IMR-90 (cell line): ENCODE data around the gene EFNA5. TPM values are rescaled to one million over a fixed set of nuclear protein-coding genes. Genes with fewer than 3 reads are reported as not detected.
A peak's percentile ranks its signal among the peaks of the same experiment; 100 is the strongest.

Experiments used
- ATAC-seq: fragments of 200-7000 bp; cut with Tn5 transposase; 2 replicates; pipeline ENCODE4 v1.9.1; 2020; ENCODE audit warnings: low read depth, mild to moderate bottlenecking, moderate library complexity
- BruUV-seq: library from RNA; stranded (reverse); fragments of 400-500 nt; replicated peaks from 2 replicates; lab custom pipeline; 2021; lab: Mats Ljungman, UMichigan
- CTCF ChIA-PET: fragments of 300-600 bp; formaldehyde crosslinking; extraction: SDS; loops from one replicate; lab custom pipeline; 2021; ENCODE audit warnings: antibody characterized with exemption; lab: Yijun Ruan, JAX
- POLR2A ChIA-PET: fragments of 300-600 bp; sonication (Branson Sonifier 250); formaldehyde crosslinking; loops from one replicate; lab custom pipeline; 2022; ENCODE audit warnings: antibody characterized with exemption; ENCODE audit not compliant: unreplicated experiment; lab: Charles Lee
- DNase-seq: peaks from one replicate; pipeline ENCODE4 v3.0.0; 2013
- H2AFZ ChIP-seq: replicated peaks from 2 replicates; pipeline ENCODE3; 2013; ENCODE audit warnings: low read length, mild to moderate bottlenecking; ENCODE audit not compliant: poor library complexity
- H2AK5ac ChIP-seq: 2 replicates; pipeline ENCODE4 v1.6.1; 2013; ENCODE audit warnings: low read depth, low read length, inconsistent platforms
- H2AK9ac ChIP-seq: replicated peaks from 2 replicates; pipeline ENCODE3; 2013; ENCODE audit warnings: mild to moderate bottlenecking, low read depth, low read length, moderate library complexity; ENCODE audit not compliant: poor library complexity
- H2BK120ac ChIP-seq: 2 replicates; pipeline ENCODE4 v1.6.1; 2013; ENCODE audit warnings: low read depth, low read length, inconsistent platforms
- H2BK15ac ChIP-seq: 3 replicates; pipeline ENCODE4 v1.6.1; 2013; ENCODE audit warnings: low read depth, low read length, inconsistent platforms
- H2BK20ac ChIP-seq: 2 replicates; pipeline ENCODE4 v1.6.1; 2013; ENCODE audit warnings: low read depth, mild to moderate bottlenecking, inconsistent platforms, low read length, moderate library complexity
- H2BK5ac ChIP-seq: 2 replicates; pipeline ENCODE4 v1.6.1; 2013; ENCODE audit warnings: mild to moderate bottlenecking, low read depth, low read length, inconsistent platforms; ENCODE audit not compliant: poor library complexity, severe bottlenecking
- H3K14ac ChIP-seq: replicated peaks from 2 replicates; pipeline ENCODE4 v1.6.1; 2013; ENCODE audit warnings: low read depth, low read length, inconsistent platforms
- H3K18ac ChIP-seq: 2 replicates; pipeline ENCODE4 v1.6.1; 2013; ENCODE audit warnings: low read depth, low read length, control low read depth
- H3K23ac ChIP-seq: 2 replicates; pipeline ENCODE4 v1.6.1; 2013; ENCODE audit warnings: low read depth, low read length, inconsistent platforms
- H3K27ac ChIP-seq: 2 replicates; pipeline ENCODE4 v1.5.1; 2013; ENCODE audit warnings: mild to moderate bottlenecking, control low read depth, low read length; ENCODE audit not compliant: insufficient read depth
- H3K27me3 ChIP-seq: 2 replicates; pipeline ENCODE4 v1.6.1; 2013; ENCODE audit warnings: low read length; ENCODE audit not compliant: control insufficient read depth, insufficient read depth
- H3K36me3 ChIP-seq: 2 replicates; pipeline ENCODE4 v1.6.1; 2013; ENCODE audit warnings: low read length, mixed read lengths; ENCODE audit not compliant: control insufficient read depth, insufficient read depth
- H3K4ac ChIP-seq: 2 replicates; pipeline ENCODE4 v1.6.1; 2013; ENCODE audit warnings: low read depth, low read length, inconsistent platforms
- H3K4me1 ChIP-seq: 2 replicates; pipeline ENCODE4 v1.6.1; 2013; ENCODE audit warnings: low read length, mixed read lengths; ENCODE audit not compliant: control insufficient read depth, insufficient read depth
- H3K4me2 ChIP-seq: 2 replicates; pipeline ENCODE4 v1.6.1; 2013; ENCODE audit warnings: low read depth, mild to moderate bottlenecking, control low read depth, low read length, moderate library complexity
- H3K4me3 ChIP-seq: 2 replicates; pipeline ENCODE4 v1.5.1; 2013; ENCODE audit warnings: low read depth, mild to moderate bottlenecking, control low read depth, low read length, moderate library complexity; ENCODE audit not compliant: insufficient read depth
- H3K56ac ChIP-seq: 2 replicates; pipeline ENCODE4 v1.6.1; 2013; ENCODE audit warnings: low read length, inconsistent platforms; ENCODE audit not compliant: insufficient read depth; ENCODE audit errors: extremely low read depth
- H3K79me1 ChIP-seq, 2 experiments: 2 replicates each; pipeline ENCODE4 v1.6.1; 2013; ENCODE audit warnings: low read length in 2 of 2, inconsistent platforms in 1 of 2, low read depth in 1 of 2
- H3K9ac ChIP-seq: 2 replicates; pipeline ENCODE4 v1.6.1; 2013; ENCODE audit warnings: low read depth, low read length, control low read depth
- H3K9me1 ChIP-seq: 2 replicates; pipeline ENCODE4 v1.6.1; 2013; ENCODE audit warnings: low read length, inconsistent platforms; ENCODE audit not compliant: insufficient read depth
- H3K9me3 ChIP-seq: 2 replicates; pipeline ENCODE4 v1.6.1; 2013; ENCODE audit warnings: low read length; ENCODE audit not compliant: control insufficient read depth, insufficient read depth
- H4K20me1 ChIP-seq: 2 replicates; pipeline ENCODE4 v1.6.1; 2013; ENCODE audit warnings: low read length, inconsistent platforms; ENCODE audit not compliant: insufficient read depth
- H4K5ac ChIP-seq: 2 replicates; pipeline ENCODE4 v1.6.1; 2013; ENCODE audit warnings: mild to moderate bottlenecking, low read depth, low read length, control low read depth
- H4K8ac ChIP-seq, 2 experiments: 2 replicates each; pipeline ENCODE4 v1.6.1; 2013; ENCODE audit warnings: low read depth in 2 of 2, low read length in 2 of 2, control low read depth in 1 of 2, inconsistent platforms in 1 of 2
- H4K91ac ChIP-seq: 2 replicates; pipeline ENCODE4 v1.6.1; 2013; ENCODE audit warnings: low read depth, low read length, inconsistent platforms; ENCODE audit not compliant: insufficient read depth
- MAFK ChIP-seq: IDR thresholded peaks from 2 replicates; pipeline ENCODE4 v1.6.1; 2012; ENCODE audit warnings: low read depth, low read length, improper control_type of control experiment
- RCOR1 ChIP-seq: IDR thresholded peaks from 2 replicates; pipeline ENCODE4 v1.6.1; 2012; ENCODE audit warnings: mild to moderate bottlenecking, low read length, improper control_type of control experiment; ENCODE audit not compliant: insufficient replicate concordance
- WGBS, 2 experiments: methylation state at CpG; one replicate each; pipeline versions ENCODE4 v1.1.5 to v1.1.7; 2013; ENCODE audit warnings: missing lambda C conversion rate in 2 of 2; ENCODE audit not compliant: insufficient read length in 1 of 2; ENCODE audit errors: extremely low coverage in 2 of 2; 5-methylcytosine and 5-hydroxymethylcytosine counted together
- dilution Hi-C: fragments of 300-500 bp; cut with HindIII; formaldehyde crosslinking; loops from one replicate; pipeline ENCODE4 v1.14.3; 2018; ENCODE audit warnings: low sequenced_read_pairs; ENCODE audit not compliant: unreplicated experiment
- in situ Hi-C: fragments of 300-500 bp; cut with MboI; formaldehyde crosslinking; loops from 3 replicates; pipeline ENCODE4 v1.14.3; 2019; ENCODE audit warnings: low sequenced_read_pairs, inconsistent platforms, mixed read lengths
- intact Hi-C: fragments of 100-400 bp; cut with micrococcal nuclease; formaldehyde crosslinking; loops from 2 replicates; pipeline ENCODE4 v1.10.0; 2022
- polyA plus RNA-seq, 3 experiments: library from polyadenylated mRNA; depleted of rRNA; stranded (reverse); fragments of >200 nt; gene quantifications; 2 replicates each; pipeline ENCODE4 v1.2.3, GENCODE V29; 2012; ENCODE audit warnings: low replicate concordance in 1 of 3
- total RNA-seq: library from RNA; depleted of rRNA; stranded (reverse); fragments of >200 nt; gene quantifications from 2 replicates; pipeline ENCODE4 v1.2.3, GENCODE V29; 2012

Gene EFNA5
- total and polyA plus RNA-seq, 2 of the 4 experiments (the other 2 are of a cell fraction), result 1.5 to 1.6 TPM

DNA sequence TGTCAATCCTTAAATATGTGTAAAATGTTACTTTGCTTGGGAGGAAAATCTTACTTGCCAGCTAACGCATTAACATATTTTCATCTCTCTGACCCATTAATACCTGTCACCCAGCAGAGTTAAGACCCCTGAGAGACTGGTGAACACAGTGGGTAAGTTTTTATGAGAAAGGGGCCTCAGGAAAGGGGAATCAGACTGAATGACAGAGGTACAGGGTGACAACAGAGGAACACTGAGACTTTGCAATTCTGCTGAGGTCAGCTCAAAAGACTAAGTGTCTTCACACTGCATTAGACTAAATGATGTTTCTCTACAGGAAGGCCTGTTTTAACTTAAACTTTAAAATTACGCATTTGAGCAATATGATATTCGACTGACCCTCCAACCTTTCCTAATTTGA, 223.8 kb downstream of the EFNA5 start:
- Histone ChIP-seq H3K9me1 (0 out of 2 replicates have a peak, but pooled peaks cover 3% of the 10 kb centered on the region), H3K27me3 (no peaks in the 10 kb centered on the region), H2BK5ac (no peak overlapping the region), H4K8ac (no peak overlapping the region), H3K27ac (no peak overlapping the region), H2BK15ac (no peak overlapping the region), H3K4me3 (no peak overlapping the region), H3K36me3 (no peaks in the 10 kb centered on the region), H3K56ac (no peak overlapping the region), H3K9me3 (no peaks in the 10 kb centered on the region), H3K14ac (no peak overlapping the region), H3K4me2 (no peak overlapping the region), H3K4me1 (peaks cover 4% of the 10 kb centered on the region), H4K91ac (no peak overlapping the region), H2AK5ac (no peak overlapping the region), H3K4ac (no peak overlapping the region), H4K5ac (no peak overlapping the region), H3K23ac (no peak overlapping the region), H3K18ac (no peak overlapping the region), H2AK9ac (no peak overlapping the region), H3K9ac (no peak overlapping the region), H2AFZ (no peak overlapping the region), H4K20me1 (no peaks in the 10 kb centered on the region), H2BK20ac (no peak overlapping the region), H2BK120ac (no peak overlapping the region), H3K79me1 (no peaks in the 10 kb centered on the region)
- in situ Hi-C loops, result no loop called here
- intact Hi-C loops, result no loop called here
- TF ChIP-seq RCOR1, result no peak
- peak; percentile 98 for TF ChIP-seq MAFK
- no CpG with 5 or more reads among the region's 3 CpGs for WGBS, 2 experiments
- BruUV-seq, result no TSS peak
- no peak for DNase-seq
- dilution Hi-C loops, result no loop called here
- CTCF ChIA-PET, result no interaction called here
- POLR2A ChIA-PET, result no interaction called here
- no peak for ATAC-seq
